ENCODE measurements around the gene TPRG1L.
A peak's percentile ranks its signal among the peaks of the same experiment; 100 is the strongest.
"Not testable (repeated sequence)": the region's sequence is repeated elsewhere in the genome, so short reads cannot be mapped to it uniquely, and the experiment has no call there.

The TPRG1L gene

DNA sequence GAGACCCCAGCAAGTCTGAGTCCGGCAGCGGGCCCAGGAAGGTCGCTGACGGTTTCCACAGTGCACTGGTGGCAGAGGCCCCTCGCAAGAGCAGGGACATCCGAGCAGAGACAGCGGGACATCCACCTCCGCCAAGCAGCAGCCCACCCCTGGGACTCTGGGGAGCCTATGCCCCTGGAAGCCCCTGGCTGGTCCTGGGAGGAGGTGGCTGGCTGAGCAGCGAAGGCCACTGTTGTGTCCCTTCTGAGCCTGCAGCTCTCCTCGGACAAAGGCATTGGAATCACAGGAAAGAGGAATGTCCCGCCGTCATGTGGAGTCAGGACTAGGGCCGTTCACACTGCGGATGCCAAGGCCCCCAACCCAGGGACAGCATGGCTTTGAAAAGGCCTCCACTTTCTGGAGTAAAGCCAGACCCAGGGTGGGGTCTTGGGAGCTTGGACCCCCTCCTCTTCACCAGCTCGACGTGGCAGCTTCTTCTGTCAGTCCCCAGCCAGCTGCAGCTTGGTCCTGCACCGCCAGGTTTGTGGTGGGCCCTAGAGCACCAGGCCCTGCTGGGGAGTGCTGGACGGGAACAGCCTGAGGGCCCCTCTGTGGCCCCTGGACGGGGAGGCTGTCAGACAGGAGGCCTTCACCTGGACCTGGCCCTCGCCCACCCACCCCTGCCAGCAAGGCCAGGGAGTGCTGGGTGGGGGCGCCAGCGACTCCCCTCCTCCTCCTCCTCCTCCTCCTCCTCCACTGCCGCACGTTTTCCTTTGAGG, 14.9 kb upstream of the TPRG1L start:
- no peak for DNase-seq

- DNase-seq: no peak
Measured at GRCh38 chr1:3610527-3611169, 14.2 kb upstream of the TPRG1L start.

DNA sequence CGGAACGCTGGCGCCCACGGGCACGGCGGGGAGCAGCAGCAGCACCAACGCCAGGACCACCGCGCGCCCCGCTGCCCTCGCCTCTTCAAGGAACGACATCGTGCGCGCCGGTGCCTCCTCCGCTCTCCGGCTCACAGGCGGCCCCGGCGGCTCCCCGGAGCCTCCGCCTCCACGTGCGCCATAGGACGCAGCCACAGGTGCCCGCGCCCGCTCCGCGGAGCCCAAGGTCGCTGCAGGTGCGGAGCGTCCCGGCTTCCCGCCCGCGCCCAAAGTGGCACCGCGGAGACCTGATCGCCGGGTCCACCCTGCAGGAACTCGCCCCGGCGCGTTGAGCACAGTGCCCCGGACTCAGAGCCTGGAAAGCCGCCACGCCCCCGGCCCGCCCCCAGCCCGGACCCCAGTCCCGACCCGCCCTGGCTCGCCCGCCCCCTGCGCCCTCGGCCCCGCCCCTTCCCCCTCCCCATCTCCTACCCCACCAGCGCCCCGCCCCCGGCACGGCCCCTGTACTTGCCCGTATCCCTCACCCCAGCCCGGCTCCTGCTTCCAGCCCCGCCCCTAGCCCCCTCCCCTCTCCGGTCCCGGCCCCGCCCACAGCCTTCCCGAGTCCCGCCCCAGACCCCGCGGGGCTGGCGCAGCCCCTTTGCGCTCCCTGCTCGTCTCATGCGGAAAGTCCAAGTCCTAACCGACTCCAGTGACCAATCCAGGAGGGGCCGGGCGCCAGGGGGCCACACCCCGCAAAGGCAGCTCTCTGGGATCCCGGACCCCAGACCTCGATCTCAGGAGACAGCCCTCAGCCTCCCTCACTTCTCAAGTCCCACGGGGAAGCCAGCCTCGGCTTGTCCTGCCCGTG, 13.4 kb upstream of the TPRG1L start, which contains the start of gene MEGF6:
MEGF6 (minus strand) TSS at position 339 of the 850 bp plus-strand sequence; CDS start at position 99, 240 bp downstream.
- DNase-seq: peak; percentile 73

- no peak for DNase-seq
Measured at GRCh38 chr1:3612123-3612522, 12.7 kb upstream of the TPRG1L start.

DNA sequence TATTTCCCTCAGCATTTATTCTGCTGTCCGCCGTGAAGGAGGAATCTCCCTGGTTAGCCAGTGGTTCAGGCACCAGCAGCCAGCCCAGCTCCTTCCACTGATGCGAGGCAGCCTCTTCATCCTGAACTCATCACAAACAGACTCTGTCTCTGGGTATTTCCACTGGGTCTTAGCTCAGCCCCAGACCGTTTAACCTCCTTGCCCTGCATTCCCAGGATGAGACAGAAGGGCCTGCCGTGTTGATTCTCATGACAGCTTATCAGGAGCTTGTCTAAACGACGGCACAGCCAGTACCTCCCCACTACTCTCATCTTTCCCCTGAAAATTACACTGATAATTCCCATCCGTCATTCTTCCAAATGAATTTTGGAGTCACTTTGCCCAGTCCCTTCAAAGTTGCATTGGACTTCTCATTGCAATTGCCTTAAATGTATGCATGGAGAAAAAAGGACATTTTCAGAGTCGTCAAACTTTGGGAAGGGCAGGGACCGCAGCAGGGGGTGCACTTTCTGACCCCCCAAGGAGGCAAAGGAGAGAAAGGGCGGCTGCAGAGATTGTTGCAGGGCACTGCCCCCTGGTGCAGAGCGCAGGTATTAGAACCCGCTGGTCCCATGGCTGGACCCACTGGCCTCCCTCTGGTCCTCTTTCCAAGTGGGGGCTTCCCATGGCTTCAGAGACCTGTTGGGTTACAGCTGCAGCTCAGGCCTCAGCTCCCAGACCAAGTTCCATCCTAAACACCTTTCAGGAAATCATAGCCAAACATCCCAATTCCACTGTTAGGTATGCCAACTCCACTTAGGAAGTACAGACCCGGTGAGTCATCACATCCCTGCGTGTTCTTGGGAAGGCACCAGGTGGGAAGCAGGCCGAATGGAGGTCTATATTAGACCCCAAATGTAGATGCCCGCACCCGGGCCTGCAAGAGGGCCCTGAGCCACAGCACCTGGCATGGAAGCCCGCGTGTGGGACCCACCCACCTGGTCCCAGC, 9.8 kb upstream of the TPRG1L start:
- DNase-seq: no peak

DNA sequence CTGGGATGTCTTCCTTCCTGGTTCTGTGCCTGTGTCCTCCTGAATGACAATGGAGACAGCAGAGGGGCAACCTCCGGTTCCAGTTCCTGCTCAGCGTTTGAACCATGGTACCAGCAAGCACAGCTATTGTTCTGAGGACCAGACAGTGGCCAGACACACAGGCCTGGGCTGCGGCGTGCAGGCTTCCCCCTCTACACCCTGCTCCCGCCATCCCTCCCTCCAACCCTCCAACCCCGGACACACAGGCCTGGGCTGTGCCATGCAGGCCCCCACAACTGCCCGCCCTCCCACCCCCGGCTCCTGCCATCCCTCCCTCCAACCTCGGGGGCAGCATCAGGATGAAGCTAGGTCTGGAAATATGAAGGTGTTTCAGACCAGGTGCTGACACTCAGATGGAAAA, 8.0 kb upstream of the TPRG1L start:
- no peak for DNase-seq

DNA sequence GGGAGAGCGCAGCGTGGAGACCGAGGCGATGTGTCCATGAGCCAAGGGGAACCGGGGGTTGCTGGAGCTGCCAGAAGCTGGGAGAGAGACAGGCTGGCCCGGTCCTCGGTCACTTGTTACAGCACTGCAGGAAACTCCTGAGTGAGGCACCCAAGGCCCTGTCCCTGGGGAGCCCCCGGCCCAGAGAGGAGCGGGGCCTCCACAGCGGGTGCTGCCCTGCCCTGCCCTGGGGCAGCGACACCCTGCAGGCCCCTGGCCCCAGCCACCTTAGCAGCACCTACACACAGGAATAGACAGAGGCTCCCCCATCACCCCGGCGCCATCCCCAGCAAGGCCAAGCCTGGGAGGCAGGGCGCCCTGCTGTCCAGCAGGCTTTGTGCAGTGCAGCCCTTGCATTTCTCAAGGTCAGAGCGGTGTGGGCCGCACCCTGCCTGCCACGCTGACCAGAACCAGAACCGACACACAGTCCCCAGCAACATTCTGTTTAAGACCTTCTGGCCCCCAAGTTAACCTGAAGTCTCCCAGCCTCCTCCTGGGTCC, 6.9 kb upstream of the TPRG1L start:
- DNase-seq: no peak

DNA sequence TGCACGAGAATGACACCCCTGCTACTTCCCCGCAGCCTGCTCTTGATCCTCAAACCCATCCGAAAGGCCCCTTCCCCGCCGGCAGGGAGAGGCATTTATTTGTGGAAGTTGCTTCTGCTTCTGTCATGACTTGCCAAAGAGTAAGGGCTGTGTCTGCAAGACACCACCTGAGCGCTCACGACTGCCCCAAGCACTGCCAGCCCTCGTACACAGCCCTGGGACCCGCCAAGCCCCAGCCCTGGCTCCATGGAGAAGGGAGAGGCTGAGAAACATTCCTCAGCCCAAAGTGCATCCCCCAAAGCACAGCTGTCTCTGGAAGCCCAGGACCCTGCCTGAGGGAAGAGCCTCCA, 6.3 kb upstream of the TPRG1L start:
- no peak for DNase-seq

- DNase-seq: peak; percentile 70
Measured at GRCh38 chr1:3618881-3619671, 5.7 kb upstream of the TPRG1L start.

DNA sequence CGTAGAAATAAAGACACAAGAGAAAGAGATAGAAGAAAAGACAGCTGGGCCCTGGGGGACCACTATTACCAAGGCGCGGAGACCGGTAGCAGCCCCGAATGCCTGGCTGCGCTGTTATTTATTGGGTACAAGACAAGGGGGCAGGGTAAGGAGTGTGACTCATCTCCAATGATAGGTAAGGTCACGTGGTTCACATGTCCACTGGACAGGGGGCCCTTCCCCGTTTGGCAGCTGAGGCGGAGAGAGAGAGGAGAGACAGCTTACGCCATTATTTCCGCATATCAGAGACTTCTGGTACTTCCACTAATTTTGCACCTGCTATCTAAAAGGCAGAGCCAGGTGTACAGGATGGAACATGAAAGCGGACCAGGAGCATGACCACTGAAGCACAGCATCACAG, 4.1 kb upstream of the TPRG1L start:
- DNase-seq: no peak

GRCh38 chr1:3621151-3621671, 3.6 kb upstream of the TPRG1L start:
- not testable (repeated sequence) for DNase-seq

DNA sequence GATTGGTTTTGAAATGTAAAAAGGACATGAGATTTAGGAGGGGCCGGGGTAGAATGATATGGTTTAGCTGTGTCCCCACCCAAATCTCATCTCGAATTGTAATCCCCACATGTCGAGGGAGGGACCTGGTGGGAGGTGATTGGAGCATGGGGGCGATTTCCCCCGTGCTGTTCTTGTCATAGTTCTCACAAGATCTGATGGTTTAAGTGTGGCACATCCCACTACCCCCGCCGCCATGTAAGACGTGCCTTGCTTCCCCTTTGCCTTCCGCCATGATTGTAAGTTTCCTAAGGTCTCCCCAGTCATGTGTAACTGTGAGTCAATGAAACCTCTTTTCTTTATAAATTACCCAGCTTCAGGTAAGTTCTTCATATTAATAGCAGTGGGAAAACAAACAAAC, 2.7 kb upstream of the TPRG1L start:
- DNase-seq: not testable (repeated sequence)

DNA sequence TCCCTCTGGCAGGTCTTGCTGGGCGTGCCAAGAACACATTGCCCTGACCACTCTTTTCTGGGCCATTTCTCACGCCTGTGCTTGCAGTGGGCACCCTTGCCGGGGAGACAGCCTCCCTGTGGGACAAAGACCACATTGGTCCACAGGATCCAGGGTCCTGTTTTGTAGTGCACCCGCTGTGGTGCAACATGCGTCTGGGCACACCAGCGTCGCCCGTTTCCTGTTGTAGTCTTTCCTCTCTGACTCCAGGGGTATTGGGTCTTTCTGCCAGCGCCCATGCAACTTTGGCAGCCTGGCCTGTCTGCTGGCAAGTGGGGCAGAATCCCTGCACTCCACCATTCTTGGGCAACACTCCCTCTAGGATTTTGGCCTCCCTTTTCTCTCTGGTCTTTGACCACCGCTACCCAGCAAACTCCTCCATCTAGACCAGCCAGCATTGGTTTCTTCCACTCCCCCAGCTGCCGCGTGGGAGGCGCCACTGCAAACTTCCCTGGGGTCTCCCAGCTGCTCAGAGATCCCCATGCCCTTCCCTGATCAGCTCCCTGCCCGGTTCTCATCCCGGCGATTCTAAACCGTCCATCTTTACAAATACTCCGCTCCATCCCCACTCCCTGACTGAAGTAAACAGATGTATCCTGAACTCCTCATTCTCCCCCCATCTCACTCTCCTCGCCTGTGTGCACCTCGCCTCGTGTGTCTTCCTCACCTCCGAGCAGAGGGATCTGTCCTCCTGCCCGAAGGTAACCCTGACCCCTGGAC, 1.2 kb upstream of the TPRG1L start:
- DNase-seq: no peak

- peak; percentile 45 for DNase-seq
Measured at GRCh38 chr1:3625151-3625907, 514 bp downstream of the TPRG1L start.

DNA sequence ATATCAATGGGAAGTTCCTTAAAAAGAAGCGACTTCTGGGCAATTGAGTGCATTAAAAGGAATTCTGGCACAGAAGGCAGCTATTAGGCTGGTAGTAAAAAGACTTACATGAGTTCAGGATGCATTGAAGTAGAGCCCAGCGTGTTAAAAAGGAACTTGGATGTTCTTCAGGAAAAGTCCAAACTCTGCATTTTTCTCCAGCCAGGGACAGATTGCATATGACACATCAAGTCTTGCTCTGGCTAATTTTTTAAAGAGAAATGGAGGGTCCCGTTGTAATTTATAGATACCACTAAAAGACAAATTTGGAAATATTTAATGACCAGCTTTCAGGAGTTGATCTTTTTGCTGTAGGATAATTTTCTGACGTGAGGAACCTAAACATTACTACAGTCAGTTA, 1.2 kb downstream of the TPRG1L start:
- DNase-seq: no peak

DNA sequence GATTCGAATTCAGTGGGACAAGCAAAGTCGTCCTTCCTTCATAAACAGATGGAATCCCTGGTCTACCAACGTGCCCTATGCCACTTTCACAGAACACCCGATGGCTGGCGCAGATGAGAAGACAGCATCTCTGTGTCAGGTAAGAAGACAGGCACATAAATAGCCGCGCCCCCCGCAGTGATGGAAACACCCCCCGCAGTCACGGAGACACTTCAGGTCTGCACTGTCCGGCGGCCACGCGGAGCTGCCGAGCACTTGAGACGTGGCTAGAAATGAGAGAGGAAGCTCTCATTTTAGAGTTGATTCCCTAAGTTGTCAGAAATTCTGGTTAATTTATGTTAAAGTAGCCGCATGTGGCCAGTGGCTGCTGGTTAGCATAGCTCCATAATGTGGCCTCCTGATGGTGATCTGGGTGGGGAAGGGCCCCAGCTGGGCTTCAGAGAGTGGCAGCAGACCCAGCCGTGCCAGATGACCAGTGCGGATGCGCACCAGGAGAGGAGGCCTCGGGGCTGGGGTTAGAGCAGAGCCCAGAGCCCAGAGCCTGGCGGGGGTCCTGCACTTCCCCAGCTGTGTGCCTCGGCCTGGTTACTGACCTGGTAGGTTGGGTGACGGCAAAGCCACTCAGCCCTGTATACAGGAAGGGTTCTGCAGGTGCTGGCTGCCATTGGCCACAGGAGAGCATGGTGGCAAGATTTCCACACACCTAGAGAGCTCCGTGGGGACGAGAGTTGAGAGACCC, 2.9 kb downstream of the TPRG1L start:
- no peak for DNase-seq

GRCh38 chr1:3628445-3628844, 3.6 kb downstream of the TPRG1L start:
- DNase-seq: no peak

GRCh38 chr1:3629561-3630160, 4.8 kb downstream of the TPRG1L start:
- no peak for DNase-seq

All from effector CD8-positive, alpha-beta T cell (primary cell).